Epidermal melanocyte (primary cell): ENCODE measurements around the gene KRTAP9-7.

Experiments used
- DNase-seq: peaks from one replicate; pipeline ENCODE4 v3.0.0; 2011; ENCODE audit warnings: low spot score; ENCODE audit not compliant: insufficient read length

The KRTAP9-7 gene

GRCh38 chr17:41318231-41318630, 42.7 kb downstream of the KRTAP9-7 start:
- DNase-seq = no peak

- DNase-seq = peak; percentile 31
Measured at GRCh38 chr17:41322094-41322902, 46.8 kb downstream of the KRTAP9-7 start.

- no peak for DNase-seq
Measured at GRCh38 chr17:41322903-41323895, 47.7 kb downstream of the KRTAP9-7 start.

GRCh38 chr17:41324180-41325075, 48.9 kb downstream of the KRTAP9-7 start:
- no peak for DNase-seq

GRCh38 chr17:41325126-41325525, 49.6 kb downstream of the KRTAP9-7 start:
- no peak for DNase-seq

GRCh38 chr17:41325611-41326010, 50.1 kb downstream of the KRTAP9-7 start:
- no peak for DNase-seq
